A673 (cell line): ENCODE results near the gene IGSF22. TPM values are rescaled to one million over a fixed set of nuclear protein-coding genes. Genes with fewer than 3 reads are reported as not detected.

Experiments
- Bru-seq: library from RNA; stranded (reverse); fragments of 400-500 nt; gene quantifications from one replicate; lab custom pipeline; 2021; lab: Mats Ljungman, UMichigan
- BruChase-seq, 2 experiments: library from RNA; stranded (reverse); fragments of 400-500 nt; gene quantifications; one replicate each; lab custom pipeline; 2021; lab: Mats Ljungman, UMichigan
- BruUV-seq: library from RNA; stranded (reverse); fragments of 400-500 nt; replicated peaks from 2 replicates; lab custom pipeline; 2021; lab: Mats Ljungman, UMichigan
- CTCF ChIA-PET: fragments of 300-600 bp; sonication (Branson Sonifier 250); formaldehyde crosslinking; loops from one replicate; lab custom pipeline; 2022; ENCODE audit warnings: antibody characterized with exemption; lab: Charles Lee
- POLR2A ChIA-PET: fragments of 300-600 bp; sonication (Branson Sonifier 250); formaldehyde crosslinking; loops from one replicate; lab custom pipeline; 2022; ENCODE audit warnings: antibody characterized with exemption; ENCODE audit not compliant: low non-redundant PET; lab: Charles Lee
- DNase-seq: peaks from one replicate; pipeline ENCODE4 v3.0.0-alpha.2; 2015; ENCODE audit warnings: low spot score
- H3K27ac ChIP-seq: fragments of 200-600 bp; sonication (generic); 2 replicates; pipeline ENCODE4 v1.5.1; 2016; ENCODE audit warnings: mixed run types, low read depth, mild to moderate bottlenecking, mixed read lengths, antibody characterized with exemption, low read length; ENCODE audit not compliant: poor library complexity, severe bottlenecking
- H3K27me3 ChIP-seq: fragments of 200-600 bp; sonication (generic); replicated peaks from 2 replicates; pipeline ENCODE4 v1.6.1; 2017; ENCODE audit warnings: mixed run types, low read depth, mild to moderate bottlenecking, mixed read lengths, antibody characterized with exemption, low read length; ENCODE audit not compliant: insufficient read depth, poor library complexity
- H3K36me3 ChIP-seq: fragments of 200-600 bp; sonication (generic); 2 replicates; pipeline ENCODE4 v1.6.1; 2016; ENCODE audit warnings: mixed run types, mild to moderate bottlenecking, mixed read lengths, antibody characterized with exemption, low read length; ENCODE audit not compliant: insufficient read depth, poor library complexity, severe bottlenecking
- H3K4me1 ChIP-seq: fragments of 200-600 bp; sonication (generic); 2 replicates; pipeline ENCODE4 v1.6.1; 2017; ENCODE audit warnings: mixed run types, mild to moderate bottlenecking, mixed read lengths, antibody characterized with exemption, low read length; ENCODE audit not compliant: insufficient read depth, poor library complexity, severe bottlenecking
- H3K4me3 ChIP-seq: fragments of 200-600 bp; sonication (generic); 2 replicates; pipeline ENCODE4 v1.5.1; 2016; ENCODE audit warnings: low read depth, mixed run types, mild to moderate bottlenecking, mixed read lengths, low read length; ENCODE audit not compliant: poor library complexity, severe bottlenecking
- H3K9me3 ChIP-seq: fragments of 200-600 bp; sonication (generic); 2 replicates; pipeline ENCODE4 v1.6.1; 2016; ENCODE audit warnings: mixed run types, low read depth, mild to moderate bottlenecking, mixed read lengths, antibody characterized with exemption, low read length; ENCODE audit not compliant: poor library complexity, severe bottlenecking
- CTCF ChIP-seq: fragments of 300-800, 200-600 bp; sonication (generic); conservative IDR thresholded peaks from 2 replicates; pipeline ENCODE4 v1.5.1; 2017; ENCODE audit warnings: low read depth, mild to moderate bottlenecking, antibody characterized with exemption, low read length, moderate library complexity, mixed read lengths
- EZH2 ChIP-seq: fragments of 200-600 bp; sonication (generic); IDR thresholded peaks from 2 replicates; pipeline ENCODE4 v1.6.1; 2017; ENCODE audit warnings: borderline replicate concordance, low read depth, mild to moderate bottlenecking, mixed read lengths, antibody characterized with exemption, low read length; ENCODE audit not compliant: poor library complexity, severe bottlenecking
- intact Hi-C: fragments of 100-400 bp; cut with micrococcal nuclease; formaldehyde crosslinking; loops from one replicate; pipeline ENCODE4 v1.10.0; 2022; ENCODE audit not compliant: unreplicated experiment
- long read RNA-seq: library from polyadenylated mRNA; stranded (forward); transcript quantifications from one replicate; pipeline ENCODE4 v2.0.0, GENCODE V29; 2022
- total RNA-seq: library from RNA; stranded (reverse); gene quantifications from 2 replicates; pipeline ENCODE4 v1.2.3, GENCODE V29; 2021

Gene IGSF22
- total RNA-seq (not detected in 2 replicates), Bru-seq, nascent RNA (percentile 12 among the genes with signal in this experiment), BruChase-seq, experiment 1, labeled RNA remaining after a 2-hour chase (percentile 4 among the genes with signal in this experiment), BruChase-seq, experiment 2, labeled RNA remaining after a 6-hour chase (percentile 12 among the genes with signal in this experiment)
- long read RNA-seq = 0 reads

GRCh38 chr11:18726040-18726439 lies at the start of gene IGSF22:
TSS of gene IGSF22 (minus strand) at chr11:18726188. CDS start at chr11:18724236, 1,952 bp downstream.
- CTCF ChIA-PET = no interaction called here
- H3K4me3 ChIP-seq = no peak within 1 kb of the TSS
- H3K36me3 ChIP-seq = no peaks in the 10 kb centered on the region
- TF ChIP-seq CTCF = no peak
- TF ChIP-seq EZH2 = no peak
- H3K27me3 ChIP-seq = no peaks in the 10 kb centered on the region
- no peaks in the 10 kb centered on the region for H3K9me3 ChIP-seq
- POLR2A ChIA-PET = no interaction called here
- peak; percentile 39 for DNase-seq
- no TSS peak for BruUV-seq
- intact Hi-C loops = loop anchor here (10.0 kb wide), 1 partner anchor 181 kb away; no protein-coding TSS in a partner anchor
- H3K27ac ChIP-seq = no peak within 1 kb of the TSS
- H3K4me1 ChIP-seq = peaks cover 3% of the 10 kb centered on the region

- no TSS peak for BruUV-seq
- POLR2A ChIA-PET = no interaction called here
- intact Hi-C loops = loop anchor here (5.0 kb wide), 1 partner anchor 78 kb away; no protein-coding TSS in a partner anchor
- Histone ChIP-seq H3K4me1 (no peaks in the 10 kb centered on the region), H3K27ac (no peak overlapping the region), H3K9me3 (no peaks in the 10 kb centered on the region), H3K36me3 (no peaks in the 10 kb centered on the region), H3K4me3 (no peak overlapping the region), H3K27me3 (no peaks in the 10 kb centered on the region)
- CTCF ChIA-PET = interaction anchor here (1.0 kb wide), 1 partner anchor 27 kb away, joined by 3 read pairs; no protein-coding TSS in a partner anchor
- DNase-seq = no peak
- TF ChIP-seq EZH2 (no peak), CTCF (no peak)
Measured at GRCh38 chr11:18774801-18775200, 48.8 kb upstream of the IGSF22 start.

GRCh38 chr11:18773681-18774080 lies 47.7 kb upstream of the IGSF22 start:
- Histone ChIP-seq H3K36me3 (no peaks in the 10 kb centered on the region), H3K9me3 (no peaks in the 10 kb centered on the region), H3K4me1 (no peaks in the 10 kb centered on the region), H3K4me3 (no peak overlapping the region), H3K27me3 (no peaks in the 10 kb centered on the region), H3K27ac (no peak overlapping the region)
- intact Hi-C loops = no loop called here
- CTCF ChIA-PET = no interaction called here
- DNase-seq = no peak
- BruUV-seq = no TSS peak
- POLR2A ChIA-PET = no interaction called here
- TF ChIP-seq CTCF (no peak), EZH2 (no peak)
